Measurements from ENCODE around the gene STK36. TPM values are rescaled to one million over a fixed set of nuclear protein-coding genes. Genes with fewer than 3 reads are reported as not detected.

STK36 gene
- total RNA-seq, 2 experiments from 2014 or later, result 16.8 to 22.4 TPM

- DNase-seq, result no peak
- Mint-ChIP-seq H3K27me3 (peaks cover 4% of the 10 kb centered on the region), H3K4me3 (peak overlapping the region; percentile 90), H3K27ac (peak overlapping the region; percentile 80), H3K9me3 (ENCODE audit: low read depth) (no peaks in the 10 kb centered on the region), H3K4me1 (peaks cover 52% of the 10 kb centered on the region), H3K36me3 (peaks cover 5% of the 10 kb centered on the region)
- CTCF ChIA-PET, result interaction anchor here (0.8 to 3.2 kb wide), 12 partner anchors 8 to 142 kb away, joined by 4 to 24 read pairs (median 8); partner anchors contain the start of genes BCS1L, RNF25, STK36 and ZNF142
- no peak for ATAC-seq
Observed at GRCh38 chr2:218711550-218711929, 39.7 kb downstream of the STK36 start.

DNA sequence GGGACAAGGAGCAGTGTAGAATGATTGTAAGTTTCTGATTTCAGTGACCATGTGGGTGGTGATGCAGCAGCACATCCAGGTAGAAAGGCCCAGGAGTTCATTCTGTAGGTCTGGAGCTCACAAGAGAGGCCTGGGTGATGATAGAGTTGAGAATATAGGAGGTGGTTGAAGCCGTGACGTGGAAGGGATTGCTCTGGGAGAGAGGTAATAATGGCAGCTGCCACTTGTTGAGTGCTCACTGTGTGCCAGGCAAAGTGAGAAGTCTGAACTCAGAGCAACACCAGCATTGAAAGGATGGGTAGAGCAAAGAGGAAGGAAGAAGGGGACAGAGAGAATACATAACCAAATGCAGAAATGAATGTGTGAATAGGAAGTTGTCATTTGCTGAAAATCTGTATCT is 42.0 kb downstream of the STK36 start:
- no peak overlapping the region for H3K27ac Mint-ChIP-seq
- peaks cover 8% of the 10 kb centered on the region for H3K36me3 Mint-ChIP-seq
- H3K4me1 Mint-ChIP-seq, result peaks cover 46% of the 10 kb centered on the region
- DNase-seq (no peak), ATAC-seq (no peak)
- no peaks in the 10 kb centered on the region for H3K9me3 Mint-ChIP-seq (ENCODE audit: low read depth)
- H3K27me3 Mint-ChIP-seq, result no peaks in the 10 kb centered on the region
- CTCF ChIA-PET, result interaction anchor here (0.6 to 1.6 kb wide), 5 partner anchors 15 to 266 kb away, joined by 3 to 6 read pairs (median 4); no protein-coding TSS in a partner anchor
- no peak overlapping the region for H3K4me3 Mint-ChIP-seq

DNA sequence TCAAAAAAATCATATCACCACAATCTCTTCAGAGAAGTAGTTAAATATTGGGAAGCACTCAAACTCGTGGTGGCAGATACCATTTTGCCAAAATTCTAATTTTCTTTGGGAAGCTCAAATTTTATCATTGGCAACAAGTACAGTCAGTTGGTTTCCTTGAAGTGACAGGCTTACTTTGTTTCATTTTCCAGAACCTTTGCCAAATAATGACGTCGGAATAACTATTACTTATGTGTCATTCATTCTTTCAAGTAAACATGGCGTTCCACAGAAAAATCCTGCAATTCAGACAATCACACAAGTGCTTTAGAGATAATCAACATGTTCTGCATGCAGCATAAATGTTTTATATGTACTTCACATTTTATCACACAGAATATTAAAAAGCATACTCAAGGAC is 44.2 kb downstream of the STK36 start:
- no peaks in the 10 kb centered on the region for H3K9me3 Mint-ChIP-seq (ENCODE audit: low read depth)
- no peak for ATAC-seq
- CTCF ChIA-PET, result no interaction called here
- peaks cover 36% of the 10 kb centered on the region for H3K4me1 Mint-ChIP-seq
- H3K27ac Mint-ChIP-seq, result no peak overlapping the region
- no peak for DNase-seq
- H3K4me3 Mint-ChIP-seq, result no peak overlapping the region
- peaks cover 16% of the 10 kb centered on the region for H3K36me3 Mint-ChIP-seq
- no peaks in the 10 kb centered on the region for H3K27me3 Mint-ChIP-seq

- no peak overlapping the region for H3K27ac Mint-ChIP-seq
- no peak overlapping the region for H3K4me3 Mint-ChIP-seq
- peaks cover 16% of the 10 kb centered on the region for H3K36me3 Mint-ChIP-seq
- no peaks in the 10 kb centered on the region for H3K27me3 Mint-ChIP-seq
- DNase-seq (no peak), ATAC-seq (no peak)
- no peaks in the 10 kb centered on the region for H3K9me3 Mint-ChIP-seq (ENCODE audit: low read depth)
- peaks cover 28% of the 10 kb centered on the region for H3K4me1 Mint-ChIP-seq
- CTCF ChIA-PET, result interaction anchor here (0.8 to 1.3 kb wide), 2 partner anchors 10 to 159 kb away, joined by 3 read pairs; no protein-coding TSS in a partner anchor
Observed at GRCh38 chr2:218717262-218717661, 45.4 kb downstream of the STK36 start.

- H3K27me3 Mint-ChIP-seq, result no peaks in the 10 kb centered on the region
- peaks cover 35% of the 10 kb centered on the region for H3K4me1 Mint-ChIP-seq
- DNase-seq (no peak), ATAC-seq (no peak)
- no peaks in the 10 kb centered on the region for H3K9me3 Mint-ChIP-seq (ENCODE audit: low read depth)
- peaks cover 16% of the 10 kb centered on the region for H3K36me3 Mint-ChIP-seq
- H3K4me3 Mint-ChIP-seq, result no peak overlapping the region
- CTCF ChIA-PET, result interaction anchor here (1.3 to 1.4 kb wide), 2 partner anchors 10 to 129 kb away, joined by 3 to 4 read pairs; no protein-coding TSS in a partner anchor
- H3K27ac Mint-ChIP-seq, result no peak overlapping the region
Observed at GRCh38 chr2:218718058-218718457, 46.2 kb downstream of the STK36 start.

GRCh38 chr2:218719457-218719856 is 47.6 kb downstream of the STK36 start:
- CTCF ChIA-PET, result interaction anchor here (1.4 to 1.7 kb wide), 2 partner anchors 9 to 128 kb away, joined by 4 to 5 read pairs; partner anchors contain the start of gene TTLL4
- H3K36me3 Mint-ChIP-seq, result peaks cover 18% of the 10 kb centered on the region
- peaks cover 35% of the 10 kb centered on the region for H3K4me1 Mint-ChIP-seq
- H3K27me3 Mint-ChIP-seq, result no peaks in the 10 kb centered on the region
- ATAC-seq, result no peak
- no peak for DNase-seq
- H3K4me3 Mint-ChIP-seq, result no peak overlapping the region
- H3K9me3 Mint-ChIP-seq (ENCODE audit: low read depth), result no peaks in the 10 kb centered on the region
- no peak overlapping the region for H3K27ac Mint-ChIP-seq

GRCh38 chr2:218720048-218721041 is 48.5 kb downstream of the STK36 start:
- CTCF ChIA-PET, result interaction anchor here (1.7 kb wide), 1 partner anchor 10 kb away, joined by 5 read pairs; the partner anchor contains the start of gene TTLL4
- no peaks in the 10 kb centered on the region for H3K27me3 Mint-ChIP-seq
- DNase-seq (no peak), ATAC-seq (no peak)
- no peak overlapping the region for H3K4me3 Mint-ChIP-seq
- no peak overlapping the region for H3K27ac Mint-ChIP-seq
- peaks cover 22% of the 10 kb centered on the region for H3K36me3 Mint-ChIP-seq
- H3K4me1 Mint-ChIP-seq, result peaks cover 35% of the 10 kb centered on the region
- H3K9me3 Mint-ChIP-seq (ENCODE audit: low read depth), result no peaks in the 10 kb centered on the region

- Mint-ChIP-seq H3K27me3 (no peaks in the 10 kb centered on the region), H3K27ac (no peak overlapping the region), H3K9me3 (ENCODE audit: low read depth) (peaks cover 3% of the 10 kb centered on the region), H3K36me3 (peaks cover 27% of the 10 kb centered on the region), H3K4me1 (peaks cover 33% of the 10 kb centered on the region), H3K4me3 (no peak overlapping the region)
- CTCF ChIA-PET, result interaction anchor here (0.7 to 2.5 kb wide), 5 partner anchors 10 to 177 kb away, joined by 3 to 16 read pairs (median 5); partner anchors contain the start of gene TTLL4
- DNase-seq (no peak), ATAC-seq (no peak)
Observed at GRCh38 chr2:218721488-218721887, 49.6 kb downstream of the STK36 start.

DNA sequence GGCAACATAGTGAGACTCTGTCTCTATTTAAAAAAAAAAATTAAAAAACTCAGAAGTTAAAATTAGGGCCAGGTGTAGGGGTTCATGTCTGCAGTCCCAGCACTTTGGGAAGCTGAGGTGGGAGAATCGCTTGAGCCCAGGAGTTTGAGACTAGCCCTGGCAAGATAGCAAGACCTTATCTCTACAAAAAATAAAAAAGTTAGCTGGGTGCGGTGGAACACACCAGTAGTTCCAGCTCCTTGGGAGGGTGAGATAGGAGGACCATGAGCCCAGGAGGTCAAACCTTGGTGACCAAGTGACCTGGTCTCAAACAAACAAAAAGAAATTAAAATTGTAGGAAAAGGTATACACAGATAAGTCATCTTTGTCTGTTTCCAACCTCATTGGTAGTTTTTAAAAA is 50.0 kb downstream of the STK36 start:
- H3K4me1 Mint-ChIP-seq, result peaks cover 29% of the 10 kb centered on the region
- H3K4me3 Mint-ChIP-seq, result no peak overlapping the region
- H3K27ac Mint-ChIP-seq, result no peak overlapping the region
- CTCF ChIA-PET, result interaction anchor here (0.7 to 2.5 kb wide), 6 partner anchors 9 to 177 kb away, joined by 3 to 16 read pairs (median 4); partner anchors contain the start of gene TTLL4
- H3K9me3 Mint-ChIP-seq (ENCODE audit: low read depth), result peaks cover 3% of the 10 kb centered on the region
- H3K27me3 Mint-ChIP-seq, result no peaks in the 10 kb centered on the region
- no peak for ATAC-seq
- H3K36me3 Mint-ChIP-seq, result peaks cover 26% of the 10 kb centered on the region
- DNase-seq, result no peak

- Mint-ChIP-seq H3K27ac (no peak overlapping the region), H3K4me1 (peaks cover 25% of the 10 kb centered on the region), H3K9me3 (ENCODE audit: low read depth) (peaks cover 3% of the 10 kb centered on the region), H3K4me3 (no peak overlapping the region), H3K36me3 (peaks cover 28% of the 10 kb centered on the region), H3K27me3 (no peaks in the 10 kb centered on the region)
- DNase-seq (no peak), ATAC-seq (no peak)
- CTCF ChIA-PET, result interaction anchor here (0.7 to 2.5 kb wide), 12 partner anchors 9 to 308 kb away, joined by 3 to 16 read pairs (median 4); partner anchors contain the start of gene TTLL4
Observed at GRCh38 chr2:218722419-218722818, 50.5 kb downstream of the STK36 start.

DNA sequence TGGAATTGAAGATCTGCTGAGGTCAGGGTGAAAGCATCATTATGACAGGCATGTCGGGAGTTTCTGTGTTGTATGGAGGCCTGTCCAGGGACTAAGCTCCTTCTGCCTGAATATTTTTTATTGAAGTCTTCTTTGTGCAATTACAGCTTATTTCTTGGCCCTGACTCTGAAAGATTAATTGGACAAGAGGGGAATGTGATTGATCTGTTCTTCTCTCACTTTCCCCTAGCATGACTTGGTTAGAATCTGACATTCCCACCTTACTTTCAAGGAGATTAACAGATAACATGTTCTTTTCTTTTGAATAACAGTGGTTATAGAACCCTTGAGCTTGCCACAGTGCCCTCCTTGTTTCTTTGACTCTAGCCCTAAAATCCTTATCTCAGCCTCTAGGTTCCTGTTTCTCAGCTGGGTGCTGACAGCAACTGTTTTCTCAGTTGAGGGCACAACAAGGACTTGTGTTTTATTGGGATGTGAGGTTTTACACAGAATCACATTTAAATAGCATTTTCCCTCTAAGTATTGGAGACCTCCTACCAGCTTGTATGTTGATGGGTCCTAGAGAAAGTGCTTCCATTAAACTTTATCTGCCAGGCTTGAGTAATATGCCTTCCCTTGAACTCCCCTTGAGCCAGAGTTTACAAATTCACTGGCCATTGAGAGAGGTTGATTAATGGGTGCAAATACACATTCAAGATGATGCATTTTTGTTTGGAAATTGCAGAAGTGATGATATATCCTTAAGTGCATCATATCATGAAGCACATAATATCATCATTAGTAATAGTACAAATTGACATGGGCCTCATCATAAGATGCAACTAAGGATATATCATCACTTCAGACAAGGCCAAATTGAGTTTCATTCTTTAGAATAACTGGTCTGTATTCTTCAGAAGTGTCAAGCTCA is 51.2 kb downstream of the STK36 start:
- no peak for ATAC-seq
- Mint-ChIP-seq H3K9me3 (ENCODE audit: low read depth) (peaks cover 6% of the 10 kb centered on the region), H3K36me3 (peaks cover 31% of the 10 kb centered on the region), H3K4me3 (no peak overlapping the region), H3K4me1 (peaks cover 23% of the 10 kb centered on the region), H3K27me3 (no peaks in the 10 kb centered on the region), H3K27ac (no peak overlapping the region)
- CTCF ChIA-PET, result interaction anchor here (0.9 to 2.5 kb wide), 10 partner anchors 8 to 307 kb away, joined by 3 to 16 read pairs (median 4); partner anchors contain the start of gene TTLL4
- DNase-seq, result no peak

DNA sequence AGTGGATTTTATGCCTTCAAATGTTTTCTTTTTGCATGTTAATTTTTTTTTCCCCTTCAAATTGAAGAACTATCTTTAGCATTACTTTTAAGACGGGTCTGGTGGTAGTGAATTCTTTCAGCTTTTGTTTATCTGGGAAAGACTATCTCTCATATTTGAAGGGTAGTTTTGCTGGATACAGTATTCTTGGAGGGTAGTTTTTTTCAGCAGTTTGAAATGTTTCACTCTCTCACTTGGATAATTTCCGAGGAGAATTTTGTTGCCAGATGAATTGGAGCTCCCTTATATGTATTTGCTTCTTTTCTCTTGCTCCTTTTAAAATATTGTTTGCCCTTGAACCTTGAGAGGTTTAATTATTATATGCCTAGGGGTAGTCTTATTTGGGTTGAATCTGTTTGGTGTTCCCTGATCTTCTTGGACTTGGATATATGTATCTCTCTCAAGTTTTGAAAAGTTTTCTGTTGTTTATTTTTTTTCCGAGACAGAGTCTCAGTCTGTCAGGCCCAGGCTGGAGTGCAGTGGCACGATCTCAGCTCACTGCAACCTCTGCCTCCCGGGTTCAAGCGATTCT is 54.2 kb downstream of the STK36 start:
- no peak for ATAC-seq
- CTCF ChIA-PET, result interaction anchor here (0.7 to 8.3 kb wide), 5 partner anchors 15 to 150 kb away, joined by 3 to 76 read pairs (median 4); no protein-coding TSS in a partner anchor
- Mint-ChIP-seq H3K9me3 (ENCODE audit: low read depth) (peaks cover 6% of the 10 kb centered on the region), H3K4me1 (peaks cover 20% of the 10 kb centered on the region), H3K36me3 (peaks cover 28% of the 10 kb centered on the region), H3K27me3 (no peaks in the 10 kb centered on the region), H3K4me3 (no peak overlapping the region), H3K27ac (no peak overlapping the region)
- DNase-seq, result no peak
